ENCODE measurements around the gene DPH5.
A peak's percentile ranks its signal among the peaks of the same experiment; 100 is the strongest.
"Not testable (repeated sequence)": the region's sequence is repeated elsewhere in the genome, so short reads cannot be mapped to it uniquely, and the experiment has no call there.

DPH5 gene

GRCh38 chr1:101025657-101026429 is at the start of gene DPH5:
TSS of gene DPH5 (minus strand) at chr1:101025784. CDS start at chr1:101025443, 341 bp downstream.
- DNase-seq (ENCODE audit: low read depth, low spot score): peak; percentile 68

GRCh38 chr1:101073836-101074235 is 48.3 kb upstream of the DPH5 start:
- no peak for DNase-seq (ENCODE audit: low read depth, low spot score)

- DNase-seq (ENCODE audit: low read depth, low spot score): no peak
Measured at GRCh38 chr1:101071470-101071891, 45.9 kb upstream of the DPH5 start.

- no peak for DNase-seq (ENCODE audit: low read depth, low spot score)
Measured at GRCh38 chr1:101069158-101069557, 43.6 kb upstream of the DPH5 start.

- not testable (repeated sequence) for DNase-seq (ENCODE audit: low read depth, low spot score)
Measured at GRCh38 chr1:101066937-101067335, 41.4 kb upstream of the DPH5 start.

GRCh38 chr1:101066260-101066936 is 40.8 kb upstream of the DPH5 start:
- no peak for DNase-seq (ENCODE audit: low read depth, low spot score)

GRCh38 chr1:101065575-101065974 is 40.0 kb upstream of the DPH5 start:
- no peak for DNase-seq (ENCODE audit: low read depth, low spot score)

GRCh38 chr1:101064697-101065096 is 39.1 kb upstream of the DPH5 start:
- no peak for DNase-seq (ENCODE audit: low read depth, low spot score)

- no peak for DNase-seq (ENCODE audit: low read depth, low spot score)
Measured at GRCh38 chr1:101060992-101061391, 35.4 kb upstream of the DPH5 start.

GRCh38 chr1:101059945-101060542 is 34.5 kb upstream of the DPH5 start:
- no peak for DNase-seq (ENCODE audit: low read depth, low spot score)

- no peak for DNase-seq (ENCODE audit: low read depth, low spot score)
Measured at GRCh38 chr1:101055623-101056022, 30.0 kb upstream of the DPH5 start.

- DNase-seq (ENCODE audit: low read depth, low spot score): no peak
Measured at GRCh38 chr1:101051688-101052638, 26.4 kb upstream of the DPH5 start.

- DNase-seq (ENCODE audit: low read depth, low spot score): no peak
Measured at GRCh38 chr1:101050869-101051268, 25.3 kb upstream of the DPH5 start.

GRCh38 chr1:101044749-101045148 is 19.2 kb upstream of the DPH5 start:
- no peak for DNase-seq (ENCODE audit: low read depth, low spot score)

- no peak for DNase-seq (ENCODE audit: low read depth, low spot score)
Measured at GRCh38 chr1:101044259-101044658, 18.7 kb upstream of the DPH5 start.

GRCh38 chr1:101043776-101044175 is 18.2 kb upstream of the DPH5 start:
- DNase-seq (ENCODE audit: low read depth, low spot score): no peak

GRCh38 chr1:101041300-101041699 is 15.7 kb upstream of the DPH5 start:
- DNase-seq (ENCODE audit: low read depth, low spot score): no peak

- DNase-seq (ENCODE audit: low read depth, low spot score): no peak
Measured at GRCh38 chr1:101040666-101041065, 15.1 kb upstream of the DPH5 start.

- no peak for DNase-seq (ENCODE audit: low read depth, low spot score)
Measured at GRCh38 chr1:101039245-101039644, 13.7 kb upstream of the DPH5 start.

GRCh38 chr1:101037316-101037715 is 11.7 kb upstream of the DPH5 start:
- DNase-seq (ENCODE audit: low read depth, low spot score): no peak

- DNase-seq (ENCODE audit: low read depth, low spot score): no peak
Measured at GRCh38 chr1:101033017-101033416, 7.4 kb upstream of the DPH5 start.

- not testable (repeated sequence) for DNase-seq (ENCODE audit: low read depth, low spot score)
Measured at GRCh38 chr1:101032129-101032528, 6.5 kb upstream of the DPH5 start.

Data from brain pericyte (primary cell).